Measurements from ENCODE around the gene KCNJ6.
A peak's percentile ranks its signal among the peaks of the same experiment; 100 is the strongest.

KCNJ6 gene

GRCh38 chr21:37770461-37770860 is 145.8 kb downstream of the KCNJ6 start:
- no peak overlapping the region for H3K4me3 ChIP-seq (ENCODE audit: low read depth, low read length)
- TF ChIP-seq CTCF (conservative IDR thresholded peaks at IDR 0.05; ENCODE audit: low read depth, low read length): no peak
- no peak for DNase-seq (ENCODE audit: low read depth)

GRCh38 chr21:37769656-37770055 is 146.6 kb downstream of the KCNJ6 start:
- no peak for TF ChIP-seq CTCF (conservative IDR thresholded peaks at IDR 0.05; ENCODE audit: low read depth, low read length)
- DNase-seq (ENCODE audit: low read depth): no peak
- no peak overlapping the region for H3K4me3 ChIP-seq (ENCODE audit: low read depth, low read length)

- TF ChIP-seq CTCF (conservative IDR thresholded peaks at IDR 0.05; ENCODE audit: low read depth, low read length): no peak
- DNase-seq (ENCODE audit: low read depth): peak; percentile 45
Measured at GRCh38 chr21:37767984-37768383, 148.3 kb downstream of the KCNJ6 start.

GRCh38 chr21:37766129-37766528 is 150.1 kb downstream of the KCNJ6 start:
- no peak overlapping the region for H3K4me3 ChIP-seq (ENCODE audit: low read depth, low read length)
- no peak for TF ChIP-seq CTCF (conservative IDR thresholded peaks at IDR 0.05; ENCODE audit: low read depth, low read length)

More at GRCh38 chr21:37767984-37768383, 148.3 kb downstream of the KCNJ6 start:
- H3K4me3 ChIP-seq (ENCODE audit: low read depth, low read length): no peak overlapping the region

GRCh38 chr21:37765221-37765900 is 150.9 kb downstream of the KCNJ6 start:
- H3K4me3 ChIP-seq (ENCODE audit: low read depth, low read length): no peak overlapping the region
- TF ChIP-seq CTCF (conservative IDR thresholded peaks at IDR 0.05; ENCODE audit: low read depth, low read length): no peak
- no peak for DNase-seq (ENCODE audit: low read depth)

More at GRCh38 chr21:37766129-37766528, 150.1 kb downstream of the KCNJ6 start:
- no peak for DNase-seq (ENCODE audit: low read depth)

GRCh38 chr21:37764691-37765090 is 151.6 kb downstream of the KCNJ6 start:
- no peak for DNase-seq (ENCODE audit: low read depth)
- no peak for TF ChIP-seq CTCF (conservative IDR thresholded peaks at IDR 0.05; ENCODE audit: low read depth, low read length)
- H3K4me3 ChIP-seq (ENCODE audit: low read depth, low read length): no peak overlapping the region

GRCh38 chr21:37763298-37763697 is 153.0 kb downstream of the KCNJ6 start:
- H3K4me3 ChIP-seq (ENCODE audit: low read depth, low read length): no peak overlapping the region
- no peak for TF ChIP-seq CTCF (conservative IDR thresholded peaks at IDR 0.05; ENCODE audit: low read depth, low read length)
- no peak for DNase-seq (ENCODE audit: low read depth)
